SHP77 treated with DMSO at 0.1 percent for 48 hours (cell line): ENCODE results near the gene BPIFB4.
"Not testable (repeated sequence)": the region's sequence is repeated elsewhere in the genome, so short reads cannot be mapped to it uniquely, and the experiment has no call there.

Source experiments
- DNase-seq: peaks from one replicate; lab custom pipeline; 2025; lab: John Stamatoyannopoulos, UW

Gene BPIFB4

GRCh38 chr20:33086052-33086722, 6.7 kb downstream of the BPIFB4 start:
- no peak for DNase-seq

GRCh38 chr20:33091147-33091546, 11.7 kb downstream of the BPIFB4 start:
- DNase-seq, result no peak

- DNase-seq, result no peak
Observed at GRCh38 chr20:33091693-33092092, 12.2 kb downstream of the BPIFB4 start.

- DNase-seq, result no peak
Observed at GRCh38 chr20:33092361-33092760, 12.9 kb downstream of the BPIFB4 start.

GRCh38 chr20:33093074-33093473, 13.6 kb downstream of the BPIFB4 start:
- DNase-seq, result no peak

- DNase-seq, result no peak
Observed at GRCh38 chr20:33093582-33093981, 14.1 kb downstream of the BPIFB4 start.

GRCh38 chr20:33095249-33095648, 15.8 kb downstream of the BPIFB4 start:
- DNase-seq, result no peak

- peak; percentile 39 for DNase-seq
Observed at GRCh38 chr20:33095902-33096584, 16.6 kb downstream of the BPIFB4 start.

- DNase-seq, result no peak
Observed at GRCh38 chr20:33097001-33097400, 17.6 kb downstream of the BPIFB4 start.

GRCh38 chr20:33099843-33100538, 20.5 kb downstream of the BPIFB4 start:
- DNase-seq, result no peak

GRCh38 chr20:33103556-33103955, 24.1 kb downstream of the BPIFB4 start:
- no peak for DNase-seq

- DNase-seq, result no peak
Observed at GRCh38 chr20:33104336-33104735, 24.9 kb downstream of the BPIFB4 start.

- no peak for DNase-seq
Observed at GRCh38 chr20:33105316-33105924, 26.0 kb downstream of the BPIFB4 start.

GRCh38 chr20:33106058-33106620, 26.7 kb downstream of the BPIFB4 start:
- not testable (repeated sequence) for DNase-seq

GRCh38 chr20:33108661-33109060, 29.2 kb downstream of the BPIFB4 start:
- DNase-seq, result no peak

- DNase-seq, result no peak
Observed at GRCh38 chr20:33110147-33110825, 30.8 kb downstream of the BPIFB4 start.

GRCh38 chr20:33111306-33111705, 31.9 kb downstream of the BPIFB4 start:
- DNase-seq, result no peak

- DNase-seq, result no peak
Observed at GRCh38 chr20:33112547-33113386, 33.3 kb downstream of the BPIFB4 start.

GRCh38 chr20:33113387-33113908, 34.0 kb downstream of the BPIFB4 start:
- no peak for DNase-seq

- DNase-seq, result not testable (repeated sequence)
Observed at GRCh38 chr20:33115501-33115900, 36.1 kb downstream of the BPIFB4 start.
